GM19463 (cell line): ENCODE measurements around the gene MMP28.

Source experiments
- ATAC-seq: cut with Tn5 transposase; IDR thresholded peaks from one replicate; pipeline ENCODE4 v1.9.1; 2021; ENCODE audit warnings: mild to moderate bottlenecking, moderate library complexity; ENCODE audit not compliant: unreplicated experiment

MMP28 gene

DNA sequence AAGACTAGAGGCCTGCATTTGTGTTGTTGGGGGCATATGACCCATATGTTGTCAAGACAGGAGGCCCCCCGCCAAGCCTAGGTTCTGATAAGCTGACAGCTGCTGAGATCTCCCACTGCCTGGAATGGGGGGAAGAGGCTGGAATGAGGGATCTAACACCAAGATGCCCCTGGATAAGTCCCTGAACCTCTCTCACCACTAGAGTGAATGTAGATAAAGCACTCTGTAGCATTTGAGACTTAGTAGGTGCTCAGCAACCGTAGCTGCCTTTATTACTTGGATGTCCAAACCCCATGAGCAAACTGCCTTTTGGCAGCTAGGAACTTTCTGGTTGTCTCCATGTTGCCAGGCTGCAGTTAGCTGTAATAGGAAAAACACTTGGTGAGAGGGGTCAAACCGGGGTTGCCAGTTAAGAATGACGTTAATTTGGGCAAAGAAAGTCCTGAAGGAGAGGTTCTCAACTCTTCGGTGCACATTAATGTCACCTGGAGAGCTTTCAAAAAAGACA, 68.4 kb downstream of the MMP28 start:
- ATAC-seq: no peak

DNA sequence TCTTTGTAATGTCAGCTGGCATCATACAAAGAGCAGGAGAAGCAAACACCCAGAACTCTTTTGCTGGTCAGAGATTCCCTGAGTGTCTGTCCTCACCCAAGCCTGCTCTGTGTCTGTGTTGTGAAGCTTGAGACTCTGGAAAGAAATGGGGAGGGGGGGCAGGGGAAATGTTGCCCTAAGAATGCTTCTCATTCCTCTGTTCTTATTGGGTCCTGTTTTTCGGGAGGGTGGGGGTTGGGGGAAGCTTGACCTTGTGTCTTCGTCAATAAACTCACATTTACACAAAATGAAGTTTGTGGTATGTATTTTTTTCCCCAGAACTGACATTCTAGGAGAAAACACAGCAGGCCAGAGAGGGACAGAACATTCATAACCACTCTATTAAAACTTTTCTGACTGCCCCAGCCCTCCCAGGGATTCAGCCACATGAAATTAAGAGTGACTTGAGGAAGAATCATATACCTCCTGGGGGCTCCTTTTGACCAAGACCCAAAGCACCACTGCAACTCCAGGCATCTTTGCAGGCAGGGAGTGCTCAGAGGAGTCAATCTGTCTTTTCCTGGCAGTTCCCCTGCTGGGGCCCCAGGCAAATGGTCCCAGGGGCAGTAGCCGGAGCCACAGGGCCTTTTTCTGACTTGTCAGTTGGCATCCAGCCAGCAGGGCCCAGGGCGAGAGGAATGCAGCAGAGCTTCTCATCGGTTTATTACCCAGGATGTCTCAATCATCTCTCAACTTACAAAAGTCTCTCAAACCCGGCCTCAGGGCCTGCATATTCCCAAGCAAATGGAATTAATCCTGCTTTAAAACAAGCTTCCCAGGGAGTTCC, 69.1 kb downstream of the MMP28 start:
- ATAC-seq: no peak

DNA sequence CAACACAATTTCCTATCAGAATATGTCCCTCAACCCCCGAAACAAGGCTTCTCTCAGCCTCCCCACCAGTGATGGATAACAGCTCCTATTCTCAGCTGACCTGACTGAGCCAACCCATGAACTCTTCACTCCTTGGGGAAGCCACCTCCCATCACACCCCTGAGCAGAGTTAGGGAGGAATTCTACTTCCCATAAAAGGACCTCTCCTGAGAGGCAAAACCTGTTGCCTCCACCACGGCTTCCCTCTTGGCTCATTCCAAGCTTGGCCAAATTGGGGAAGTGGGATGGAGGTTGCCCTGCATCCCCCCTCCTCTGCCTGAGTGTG, 69.7 kb downstream of the MMP28 start:
- no peak for ATAC-seq

DNA sequence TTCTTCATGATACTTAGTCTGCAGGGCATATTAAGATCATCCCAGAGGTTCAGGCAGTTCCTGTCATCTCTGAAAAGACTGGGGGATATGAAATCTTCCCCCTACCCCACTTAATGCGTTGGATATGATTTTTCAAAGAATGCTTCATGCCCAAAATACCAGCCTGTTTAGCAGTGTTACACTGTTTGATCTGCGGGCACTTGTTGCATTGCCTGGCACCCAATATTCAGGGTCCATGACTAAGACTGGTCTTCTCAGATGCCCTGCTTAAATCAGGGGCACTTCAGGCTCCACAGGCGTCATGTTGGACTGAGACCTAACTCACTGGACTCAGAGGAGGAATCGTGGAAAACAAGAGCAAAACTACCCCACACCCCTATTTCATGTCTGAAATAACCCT, 70.4 kb downstream of the MMP28 start:
- ATAC-seq: no peak

DNA sequence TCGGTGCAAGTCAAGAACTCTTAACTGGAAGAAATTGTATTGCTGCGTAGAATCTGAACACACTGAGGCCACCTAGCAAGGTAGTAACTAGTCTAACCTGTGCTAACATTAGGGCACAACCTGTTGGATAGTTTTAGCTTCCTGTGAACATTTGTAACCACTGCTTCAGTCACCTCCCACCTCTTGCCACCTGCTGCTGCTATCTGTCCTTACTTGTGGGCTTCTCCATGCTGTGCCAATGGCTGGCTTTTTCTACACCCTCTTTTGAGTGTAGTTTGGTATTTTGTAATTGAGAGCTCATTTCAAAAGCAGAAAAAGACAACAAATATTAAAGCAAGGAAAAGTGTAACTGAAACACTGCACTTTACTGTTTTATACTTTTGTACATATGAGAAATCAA, 71.7 kb downstream of the MMP28 start:
- ATAC-seq: no peak

DNA sequence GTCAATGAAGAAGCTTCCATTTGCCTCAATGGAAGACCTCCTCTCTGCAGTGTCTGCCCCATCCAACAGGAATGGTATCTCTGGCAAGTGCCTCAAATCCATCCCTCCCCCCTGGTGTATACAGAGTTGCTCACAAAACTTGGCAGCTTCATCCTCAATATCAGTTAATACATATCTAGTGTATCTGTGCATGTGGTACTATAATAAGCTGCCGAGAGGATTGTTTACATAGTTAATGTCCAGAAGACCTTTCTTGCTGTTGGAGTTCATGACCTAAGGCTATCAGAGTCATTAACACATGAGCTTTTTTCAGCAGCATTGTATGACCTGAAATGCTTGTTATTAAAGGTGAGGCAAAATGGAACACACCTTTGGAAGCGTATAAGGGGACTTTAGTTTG, 78.0 kb downstream of the MMP28 start:
- ATAC-seq: no peak

DNA sequence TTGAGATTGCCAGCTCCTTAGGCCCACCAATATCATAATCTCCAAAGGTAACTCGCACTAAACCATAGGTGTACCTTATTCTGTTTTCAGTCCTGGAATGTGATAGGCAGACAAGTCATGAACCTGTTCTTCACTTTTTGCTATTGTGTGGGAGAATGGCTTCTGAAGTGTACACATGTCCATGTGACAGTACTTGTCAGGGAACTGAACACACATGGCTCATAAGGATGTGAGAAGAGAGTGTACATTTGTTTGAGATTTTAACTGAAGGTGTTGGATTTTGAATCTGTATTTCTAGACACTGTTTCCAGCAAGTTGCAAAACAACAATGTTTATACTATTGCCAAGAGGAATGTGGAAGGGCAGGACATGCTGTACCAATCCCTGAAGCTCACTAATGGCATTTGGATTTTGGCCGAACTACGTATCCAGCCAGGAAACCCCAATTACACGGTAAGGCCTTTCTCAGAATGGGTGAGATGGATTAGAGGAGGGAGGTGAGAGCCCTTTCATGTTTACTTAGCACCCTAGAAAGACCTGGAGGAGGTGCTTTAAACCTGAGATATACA, 78.5 kb downstream of the MMP28 start:
- ATAC-seq: no peak

DNA sequence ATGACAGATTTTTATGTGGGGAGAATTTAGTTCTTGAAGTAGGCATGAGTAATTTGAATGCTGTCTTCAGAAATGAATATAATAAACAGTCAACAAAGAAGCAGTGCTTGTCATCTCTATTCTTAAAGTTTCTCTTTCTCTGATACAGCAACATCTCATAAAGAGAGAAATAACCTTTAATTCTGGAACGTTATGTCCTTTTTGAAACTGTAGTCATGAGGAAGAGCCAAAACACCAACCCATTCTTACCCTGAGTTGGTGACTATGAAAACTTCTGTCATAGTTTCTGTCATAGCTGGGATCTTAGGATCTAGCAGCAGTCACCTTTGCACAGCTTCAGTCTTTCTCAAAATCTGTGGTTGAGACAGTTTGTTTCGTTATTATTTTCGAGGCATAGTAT, 79.3 kb downstream of the MMP28 start:
- ATAC-seq: no peak
